ENCODE data around the gene P4HB. TPM values are rescaled to one million over a fixed set of nuclear protein-coding genes. Genes with fewer than 3 reads are reported as not detected.

The P4HB gene
- total and polyA plus RNA-seq, 2 experiments from 2014 or later = 206 to 620 TPM

DNA sequence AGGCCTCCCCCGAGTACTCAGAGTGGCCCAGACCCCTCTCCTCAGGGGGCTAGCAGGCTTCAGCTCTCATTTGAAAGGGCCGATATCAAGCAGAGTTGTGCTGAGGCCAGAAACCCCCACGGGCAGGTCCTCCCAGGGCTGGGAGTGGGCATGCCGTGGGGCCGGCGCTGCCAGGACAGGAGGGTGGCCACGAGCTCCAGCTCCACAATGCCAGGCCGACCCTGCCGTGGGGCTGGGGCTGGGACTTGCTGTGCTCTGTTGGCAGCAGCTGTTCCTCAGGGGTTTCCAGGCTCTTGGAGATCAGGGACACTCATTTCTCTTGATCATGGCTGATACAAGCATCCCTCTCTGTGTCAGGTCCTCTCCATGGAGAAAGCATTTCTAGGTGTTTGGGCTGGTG lies 38.5 kb upstream of the P4HB start (continued):
- TF ChIP-seq CREB1 (CRISPR knock-in tag; IDR thresholded peaks at IDR 0.05; ENCODE audit: low read depth) (no peak), STAT1 (IDR thresholded peaks at IDR 0.05; ENCODE audit: unreplicated experiment) (no peak)
- TF ChIP-seq, protein P1, sequence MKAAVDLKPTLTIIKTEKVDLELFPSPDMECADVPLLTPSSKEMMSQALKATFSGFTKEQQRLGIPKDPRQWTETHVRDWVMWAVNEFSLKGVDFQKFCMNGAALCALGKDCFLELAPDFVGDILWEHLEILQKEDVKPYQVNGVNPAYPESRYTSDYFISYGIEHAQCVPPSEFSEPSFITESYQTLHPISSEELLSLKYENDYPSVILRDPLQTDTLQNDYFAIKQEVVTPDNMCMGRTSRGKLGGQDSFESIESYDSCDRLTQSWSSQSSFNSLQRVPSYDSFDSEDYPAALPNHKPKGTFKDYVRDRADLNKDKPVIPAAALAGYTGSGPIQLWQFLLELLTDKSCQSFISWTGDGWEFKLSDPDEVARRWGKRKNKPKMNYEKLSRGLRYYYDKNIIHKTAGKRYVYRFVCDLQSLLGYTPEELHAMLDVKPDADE (IDR thresholded peaks at IDR 0.05) = no peak

DNA sequence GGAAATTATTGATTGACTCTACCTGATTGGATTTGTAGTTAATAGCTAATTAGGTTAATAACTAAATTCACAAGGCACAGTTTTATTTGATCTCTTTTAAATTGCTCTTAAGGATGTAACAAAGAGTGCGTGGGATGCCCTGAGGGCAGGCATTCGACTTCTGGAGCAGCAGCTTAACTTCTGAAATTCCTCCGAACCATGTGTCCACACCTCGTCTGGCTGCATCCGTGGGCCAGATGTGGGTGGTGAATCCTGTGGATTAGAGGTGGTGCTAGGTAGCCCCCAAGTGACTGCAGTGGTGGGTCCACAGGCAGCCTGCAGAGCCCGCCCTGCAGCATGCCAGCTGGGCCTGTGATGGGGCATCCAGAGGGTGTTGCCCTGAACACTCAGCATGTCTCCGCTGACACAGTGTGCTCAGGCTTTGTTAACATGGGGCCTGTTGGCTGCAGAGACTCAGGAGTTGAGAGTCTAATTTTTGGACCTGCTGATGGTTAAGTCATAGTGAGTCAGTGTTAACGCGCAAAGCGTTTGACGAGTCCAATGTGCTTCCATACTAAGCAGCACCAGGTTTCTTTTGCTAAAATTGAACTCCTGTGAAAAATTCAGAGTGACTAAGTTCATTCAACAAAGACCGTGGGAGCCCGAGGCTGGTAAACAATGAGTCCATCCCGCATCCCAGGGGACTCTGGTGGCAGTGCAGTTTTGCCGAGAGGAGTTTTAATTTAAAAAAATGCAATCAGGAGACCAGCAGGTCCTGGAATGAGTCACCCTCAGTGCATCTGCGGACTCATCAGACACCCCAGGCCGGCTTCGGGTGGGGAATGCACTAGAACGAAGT lies 37.9 kb upstream of the P4HB start:
- Histone ChIP-seq H4K20me1 (replicated peaks; ENCODE audit: insufficient read depth) (0 out of 2 replicates have a peak, but pooled peaks cover 7% of the 10 kb centered on the region), H3K36me3 (ENCODE audit: insufficient read depth) (peaks cover 27% of the 10 kb centered on the region; the same call in 1 of the 2 replicates), H3K27me3 (ENCODE audit: insufficient read depth) (peaks cover 18% of the 10 kb centered on the region), H3K9me2 (ENCODE audit: insufficient read depth) (no peaks in the 10 kb centered on the region), H3K4me2 (no peak overlapping the region), H3K27ac (ENCODE audit: low read depth) (no peak overlapping the region), H2AFZ (no peak overlapping the region), H3K79me2 (replicated peaks; ENCODE audit: insufficient read depth) (peaks cover 5% of the 10 kb centered on the region), H3K4me3 (no peak overlapping the region), H3F3A (replicated peaks; ENCODE audit: low read depth) (peaks cover 7% of the 10 kb centered on the region), H3K4me1 (ENCODE audit: insufficient read depth) (no peaks in the 10 kb centered on the region; the same call in 1 of the 2 replicates)
- Mint-ChIP-seq H3K27ac (no peak overlapping the region), H3K27me3 (ENCODE audit: insufficient read depth, low read depth, poor library complexity) (peaks cover 26% of the 10 kb centered on the region), H3K36me3 (ENCODE audit: low read depth) (peaks cover 45% of the 10 kb centered on the region), H3K4me1 (peaks cover 3% of the 10 kb centered on the region; the same call in 2 of the 3 replicates), H3K9me3 (no peaks in the 10 kb centered on the region), H3K4me3 (no peak overlapping the region)
- ATAC-seq = no peak
- no peak for DNase-seq (ENCODE audit: low spot score)
- TF ChIP-seq ZNF114 (CRISPR knock-in tag; IDR thresholded peaks at IDR 0.05) (no peak), CREB1 (CRISPR knock-in tag; IDR thresholded peaks at IDR 0.05; ENCODE audit: low read depth) (no peak), EZH2phosphoT487 (IDR thresholded peaks at IDR 0.05; ENCODE audit: unreplicated experiment) (no peak), JUNB (IDR thresholded peaks at IDR 0.05; ENCODE audit: unreplicated experiment) (no peak), POLR2AphosphoS5 (IDR thresholded peaks at IDR 0.05; ENCODE audit: low read depth) (no peak), EZH2 (IDR thresholded peaks at IDR 0.05; ENCODE audit: low read depth, unreplicated experiment) (no peak), NANOG (IDR thresholded peaks at IDR 0.05; ENCODE audit: borderline replicate concordance) (no peak)
- TF ChIP-seq, protein P2, sequence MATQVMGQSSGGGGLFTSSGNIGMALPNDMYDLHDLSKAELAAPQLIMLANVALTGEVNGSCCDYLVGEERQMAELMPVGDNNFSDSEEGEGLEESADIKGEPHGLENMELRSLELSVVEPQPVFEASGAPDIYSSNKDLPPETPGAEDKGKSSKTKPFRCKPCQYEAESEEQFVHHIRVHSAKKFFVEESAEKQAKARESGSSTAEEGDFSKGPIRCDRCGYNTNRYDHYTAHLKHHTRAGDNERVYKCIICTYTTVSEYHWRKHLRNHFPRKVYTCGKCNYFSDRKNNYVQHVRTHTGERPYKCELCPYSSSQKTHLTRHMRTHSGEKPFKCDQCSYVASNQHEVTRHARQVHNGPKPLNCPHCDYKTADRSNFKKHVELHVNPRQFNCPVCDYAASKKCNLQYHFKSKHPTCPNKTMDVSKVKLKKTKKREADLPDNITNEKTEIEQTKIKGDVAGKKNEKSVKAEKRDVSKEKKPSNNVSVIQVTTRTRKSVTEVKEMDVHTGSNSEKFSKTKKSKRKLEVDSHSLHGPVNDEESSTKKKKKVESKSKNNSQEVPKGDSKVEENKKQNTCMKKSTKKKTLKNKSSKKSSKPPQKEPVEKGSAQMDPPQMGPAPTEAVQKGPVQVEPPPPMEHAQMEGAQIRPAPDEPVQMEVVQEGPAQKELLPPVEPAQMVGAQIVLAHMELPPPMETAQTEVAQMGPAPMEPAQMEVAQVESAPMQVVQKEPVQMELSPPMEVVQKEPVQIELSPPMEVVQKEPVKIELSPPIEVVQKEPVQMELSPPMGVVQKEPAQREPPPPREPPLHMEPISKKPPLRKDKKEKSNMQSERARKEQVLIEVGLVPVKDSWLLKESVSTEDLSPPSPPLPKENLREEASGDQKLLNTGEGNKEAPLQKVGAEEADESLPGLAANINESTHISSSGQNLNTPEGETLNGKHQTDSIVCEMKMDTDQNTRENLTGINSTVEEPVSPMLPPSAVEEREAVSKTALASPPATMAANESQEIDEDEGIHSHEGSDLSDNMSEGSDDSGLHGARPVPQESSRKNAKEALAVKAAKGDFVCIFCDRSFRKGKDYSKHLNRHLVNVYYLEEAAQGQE (IDR thresholded peaks at IDR 0.05; ENCODE audit: unreplicated experiment) = no peak
- TF ChIP-seq, protein P3, sequence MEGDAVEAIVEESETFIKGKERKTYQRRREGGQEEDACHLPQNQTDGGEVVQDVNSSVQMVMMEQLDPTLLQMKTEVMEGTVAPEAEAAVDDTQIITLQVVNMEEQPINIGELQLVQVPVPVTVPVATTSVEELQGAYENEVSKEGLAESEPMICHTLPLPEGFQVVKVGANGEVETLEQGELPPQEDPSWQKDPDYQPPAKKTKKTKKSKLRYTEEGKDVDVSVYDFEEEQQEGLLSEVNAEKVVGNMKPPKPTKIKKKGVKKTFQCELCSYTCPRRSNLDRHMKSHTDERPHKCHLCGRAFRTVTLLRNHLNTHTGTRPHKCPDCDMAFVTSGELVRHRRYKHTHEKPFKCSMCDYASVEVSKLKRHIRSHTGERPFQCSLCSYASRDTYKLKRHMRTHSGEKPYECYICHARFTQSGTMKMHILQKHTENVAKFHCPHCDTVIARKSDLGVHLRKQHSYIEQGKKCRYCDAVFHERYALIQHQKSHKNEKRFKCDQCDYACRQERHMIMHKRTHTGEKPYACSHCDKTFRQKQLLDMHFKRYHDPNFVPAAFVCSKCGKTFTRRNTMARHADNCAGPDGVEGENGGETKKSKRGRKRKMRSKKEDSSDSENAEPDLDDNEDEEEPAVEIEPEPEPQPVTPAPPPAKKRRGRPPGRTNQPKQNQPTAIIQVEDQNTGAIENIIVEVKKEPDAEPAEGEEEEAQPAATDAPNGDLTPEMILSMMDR (conservative IDR thresholded peaks at IDR 0.05; ENCODE audit: low read depth in 2 of 2) = no peak
- TF ChIP-seq, protein P1 (IDR thresholded peaks at IDR 0.05) = no peak

Measured in GM23338 (cell line).